ENCODE results near the gene AHNAK. TPM values are rescaled to one million over a fixed set of nuclear protein-coding genes. Genes with fewer than 3 reads are reported as not detected.
"Not testable (repeated sequence)": the region's sequence is repeated elsewhere in the genome, so short reads cannot be mapped to it uniquely, and the experiment has no call there.

AHNAK gene
- total RNA-seq, 2 donors from 2014 or later = 17.6 to 97.3 TPM

- ATAC-seq (no peak), DNase-seq (ENCODE audit: low spot score in 2 of 2) (no peak)
- Mint-ChIP-seq H3K27ac (peak overlapping the region; percentile 99 to 100), H3K9me3 (no peaks in the 10 kb centered on the region), H3K36me3 (peaks cover 40 to 48% of the 10 kb centered on the region in 2 donors)
Measured at GRCh38 chr11:62575837-62576236, 29.2 kb upstream of the AHNAK start.

- Mint-ChIP-seq H3K36me3 (peaks cover 47 to 51% of the 10 kb centered on the region in 2 donors), H3K27ac (peak overlapping the region; percentile 99 to 100), H3K9me3 (no peaks in the 10 kb centered on the region)
- no peak for ATAC-seq
- no peak for DNase-seq (ENCODE audit: low spot score in 2 of 2)
Measured at GRCh38 chr11:62575156-62575555, 28.6 kb upstream of the AHNAK start.

- DNase-seq (ENCODE audit: low spot score in 2 of 2) = no peak
- ATAC-seq = peak; percentile 12 to 28
- Mint-ChIP-seq H3K9me3 (no peaks in the 10 kb centered on the region), H3K27ac (peak overlapping the region; percentile 99 to 100), H3K36me3 (peaks cover 51 to 54% of the 10 kb centered on the region in 2 donors)
Measured at GRCh38 chr11:62574363-62575071, 27.9 kb upstream of the AHNAK start.

GRCh38 chr11:62573592-62574362 is 27.2 kb upstream of the AHNAK start, which contains the start of gene EEF1G:
EEF1G (minus strand) TSS chr11:62573891; CDS start chr11:62573842, 49 bp downstream.
- H3K9me3 Mint-ChIP-seq = no peaks in the 10 kb centered on the region
- peak; percentile 96 for ATAC-seq
- H3K36me3 Mint-ChIP-seq = peaks cover 51 to 55% of the 10 kb centered on the region in 2 donors
- DNase-seq (ENCODE audit: low spot score in 2 of 2) = peak; percentile 95 to 98
- H3K27ac Mint-ChIP-seq = peak within 1 kb of the TSS; percentile 99 to 100

GRCh38 chr11:62573006-62573591 is 26.5 kb upstream of the AHNAK start:
- H3K36me3 Mint-ChIP-seq = peaks cover 51 to 60% of the 10 kb centered on the region in 2 donors
- ATAC-seq = no peak
- DNase-seq (ENCODE audit: low spot score in 2 of 2) = no peak
- H3K9me3 Mint-ChIP-seq = no peaks in the 10 kb centered on the region
- H3K27ac Mint-ChIP-seq = peak overlapping the region; percentile 99 to 100

- no peak for DNase-seq (ENCODE audit: low spot score in 2 of 2)
- ATAC-seq = no peak
- Mint-ChIP-seq H3K36me3 (peaks cover 53 to 63% of the 10 kb centered on the region in 2 donors), H3K27ac (peak overlapping the region; percentile 99 to 100), H3K9me3 (no peaks in the 10 kb centered on the region)
Measured at GRCh38 chr11:62572431-62572830, 25.8 kb upstream of the AHNAK start.

- H3K9me3 Mint-ChIP-seq, ATAC-seq: not testable (repeated sequence)
Measured at GRCh38 chr11:62571493-62571892, 24.9 kb upstream of the AHNAK start.

GRCh38 chr11:62570903-62571302 is 24.3 kb upstream of the AHNAK start:
- not testable (repeated sequence) for ATAC-seq; DNase-seq (ENCODE audit: low spot score in 2 of 2); H3K9me3 Mint-ChIP-seq
- Mint-ChIP-seq H3K27ac (peak overlapping the region; percentile 93 to 99), H3K36me3 (peaks cover 65 to 79% of the 10 kb centered on the region in 2 donors)

More at GRCh38 chr11:62571493-62571892, 24.9 kb upstream of the AHNAK start:
- H3K27ac Mint-ChIP-seq = peak overlapping the region; percentile 93 to 99
- H3K36me3 Mint-ChIP-seq = peaks cover 62 to 73% of the 10 kb centered on the region in 2 donors
- not testable (repeated sequence) for DNase-seq (ENCODE audit: low spot score in 2 of 2)

- Mint-ChIP-seq H3K27ac (peak overlapping the region in 1 of 2 donors; percentile 85), H3K36me3 (peaks cover 56 to 87% of the 10 kb centered on the region in 2 donors), H3K9me3 (no peaks in the 10 kb centered on the region)
- no peak for DNase-seq (ENCODE audit: low spot score in 2 of 2)
- ATAC-seq = no peak
Measured at GRCh38 chr11:62569611-62570010, 23.0 kb upstream of the AHNAK start.

GRCh38 chr11:62567018-62567633 is 20.5 kb upstream of the AHNAK start:
- DNase-seq (ENCODE audit: low spot score in 2 of 2) (no peak), ATAC-seq (peak; percentile 20 to 21)
- H3K27ac Mint-ChIP-seq = peak overlapping the region; percentile 70 to 85
- peaks cover 32 to 66% of the 10 kb centered on the region in 2 donors for H3K36me3 Mint-ChIP-seq
- no peaks in the 10 kb centered on the region for H3K9me3 Mint-ChIP-seq

- no peaks in the 10 kb centered on the region for H3K9me3 Mint-ChIP-seq
- no peak for DNase-seq (ENCODE audit: low spot score in 2 of 2)
- no peak for ATAC-seq
- H3K27ac Mint-ChIP-seq = peak overlapping the region; percentile 3 to 70
- H3K36me3 Mint-ChIP-seq = peaks cover 29 to 64% of the 10 kb centered on the region in 2 donors
Measured at GRCh38 chr11:62566247-62566646, 19.6 kb upstream of the AHNAK start.

GRCh38 chr11:62565100-62565802 is 18.6 kb upstream of the AHNAK start:
- H3K27ac Mint-ChIP-seq = peak overlapping the region in 1 of 2 donors; percentile 86
- DNase-seq (ENCODE audit: low spot score in 2 of 2) = no peak
- H3K9me3 Mint-ChIP-seq = no peaks in the 10 kb centered on the region
- peaks cover 25 to 54% of the 10 kb centered on the region in 2 donors for H3K36me3 Mint-ChIP-seq
- no peak for ATAC-seq

GRCh38 chr11:62561677-62562230 is 15.1 kb upstream of the AHNAK start:
- not testable (repeated sequence) for DNase-seq (ENCODE audit: low spot score in 2 of 2); ATAC-seq; H3K9me3 Mint-ChIP-seq
- Mint-ChIP-seq H3K27ac (peak overlapping the region; percentile 11 to 70), H3K36me3 (peaks cover 28 to 53% of the 10 kb centered on the region in 2 donors)

GRCh38 chr11:62560566-62561103 is 14.0 kb upstream of the AHNAK start:
- peak in 1 of 2 donors; percentile 78 for DNase-seq (ENCODE audit: low spot score in 2 of 2)
- ATAC-seq = peak; percentile 5 to 7
- peaks cover 21 to 42% of the 10 kb centered on the region in 2 donors for H3K36me3 Mint-ChIP-seq
- H3K27ac Mint-ChIP-seq = peak overlapping the region in 1 of 2 donors; percentile 43
- no peaks in the 10 kb centered on the region for H3K9me3 Mint-ChIP-seq

GRCh38 chr11:62559626-62560025 is 13.0 kb upstream of the AHNAK start:
- ATAC-seq; DNase-seq (ENCODE audit: low spot score in 2 of 2); H3K9me3 Mint-ChIP-seq: not testable (repeated sequence)
- H3K27ac Mint-ChIP-seq = peak overlapping the region; percentile 61 to 91
- H3K36me3 Mint-ChIP-seq = peaks cover 21 to 37% of the 10 kb centered on the region in 2 donors
